Mesendoderm (in vitro differentiated cells): ENCODE results near the gene DIP2A.

Source experiments
- DNase-seq: peaks from one replicate; pipeline ENCODE4 v3.0.0; 2013
- H2AK5ac ChIP-seq: 2 replicates; pipeline ENCODE4 v1.6.1; 2013; ENCODE audit warnings: low read length, inconsistent platforms
- H2BK120ac ChIP-seq: 2 replicates; pipeline ENCODE4 v1.6.1; 2013; ENCODE audit warnings: low read depth, mild to moderate bottlenecking, low read length, moderate library complexity, mixed read lengths
- H2BK15ac ChIP-seq: replicated peaks from 2 replicates; pipeline ENCODE4 v1.6.1; 2013; ENCODE audit warnings: low read depth, mild to moderate bottlenecking, moderate library complexity
- H2BK5ac ChIP-seq: 2 replicates; pipeline ENCODE4 v1.6.1; 2013; ENCODE audit warnings: low read length, inconsistent platforms
- H3K18ac ChIP-seq: 2 replicates; pipeline ENCODE4 v1.6.1; 2013; ENCODE audit warnings: mild to moderate bottlenecking, low read length, mixed read lengths
- H3K23ac ChIP-seq: one replicate; pipeline ENCODE4 v1.6.1; 2013; ENCODE audit warnings: low read length
- H3K27ac ChIP-seq: 2 replicates; pipeline ENCODE4 v1.5.1; 2013; ENCODE audit warnings: low read depth, mild to moderate bottlenecking, inconsistent platforms, low read length, moderate library complexity
- H3K27me3 ChIP-seq: 2 replicates; pipeline ENCODE4 v1.6.1; 2013; ENCODE audit warnings: low read length, control low read depth, mild to moderate bottlenecking, inconsistent platforms; ENCODE audit not compliant: insufficient read depth, poor library complexity
- H3K36me3 ChIP-seq: 2 replicates; pipeline ENCODE4 v1.6.1; 2013; ENCODE audit warnings: low read length, inconsistent platforms; ENCODE audit not compliant: control insufficient read depth, insufficient read depth
- H3K4ac ChIP-seq: one replicate; pipeline ENCODE4 v1.6.1; 2013; ENCODE audit warnings: low read depth, mild to moderate bottlenecking, low read length, moderate library complexity
- H3K4me1 ChIP-seq: 2 replicates; pipeline ENCODE4 v1.6.1; 2013; ENCODE audit warnings: low read depth, low read length, inconsistent platforms; ENCODE audit not compliant: control insufficient read depth
- H3K4me2 ChIP-seq: 2 replicates; pipeline ENCODE4 v1.6.1; 2013; ENCODE audit warnings: low read length
- H3K4me3 ChIP-seq: 2 replicates; pipeline ENCODE4 v1.5.1; 2013; ENCODE audit warnings: mild to moderate bottlenecking, low read length
- H3K56ac ChIP-seq: one replicate; pipeline ENCODE4 v1.6.1; 2013; ENCODE audit warnings: low read length
- H3K79me1 ChIP-seq: 2 replicates; pipeline ENCODE4 v1.6.1; 2013; ENCODE audit warnings: low read length, inconsistent platforms
- H3K79me2 ChIP-seq: 2 replicates; pipeline ENCODE4 v1.6.1; 2013; ENCODE audit warnings: mild to moderate bottlenecking, low read length; ENCODE audit not compliant: control insufficient read depth, insufficient read depth
- H3K9ac ChIP-seq: 2 replicates; pipeline ENCODE4 v1.6.1; 2013; ENCODE audit warnings: low read length, inconsistent platforms
- H4K5ac ChIP-seq: one replicate; pipeline ENCODE4 v1.6.1; 2013; ENCODE audit warnings: low read length
- H4K8ac ChIP-seq: one replicate; pipeline ENCODE4 v1.6.1; 2013; ENCODE audit warnings: low read depth, mild to moderate bottlenecking, control low read depth, low read length, moderate library complexity
- whole genome bisulfite sequencing: extraction: QIAGEN DNeasy Blood & Tissue Kit; methylation state at CpG from one replicate; pipeline ENCODE4 v1.1.7; 2013; ENCODE audit warnings: low lambda C conversion rate, missing lambda C conversion rate; ENCODE audit not compliant: insufficient coverage; ENCODE audit errors: extremely low coverage; 5-methylcytosine and 5-hydroxymethylcytosine counted together

The DIP2A gene

GRCh38 chr21:46509741-46510502, 51.2 kb downstream of the DIP2A start:
- H3K79me2 ChIP-seq = no peaks in the 10 kb centered on the region
- H3K27me3 ChIP-seq = no peaks in the 10 kb centered on the region
- no peak overlapping the region for H3K56ac ChIP-seq
- H3K27ac ChIP-seq = no peak overlapping the region
- no peak overlapping the region for H2BK15ac ChIP-seq
- no peak overlapping the region for H3K18ac ChIP-seq
- no peak overlapping the region for H3K23ac ChIP-seq
- no peaks in the 10 kb centered on the region for H3K4me1 ChIP-seq
- no peak overlapping the region for H2BK120ac ChIP-seq
- peaks cover 3% of the 10 kb centered on the region for H3K36me3 ChIP-seq
- H2BK5ac ChIP-seq = no peak overlapping the region
- no peak for DNase-seq
- H3K9ac ChIP-seq = no peak overlapping the region
- no peak overlapping the region for H3K4me3 ChIP-seq
- no peaks in the 10 kb centered on the region for H3K79me1 ChIP-seq
- H2AK5ac ChIP-seq = no peak overlapping the region
- no CpG with 5 or more reads among the region's 11 CpGs for WGBS
- H3K4me2 ChIP-seq = no peak overlapping the region
- H4K8ac ChIP-seq = no peak overlapping the region
- H3K4ac ChIP-seq = no peak overlapping the region
- no peak overlapping the region for H4K5ac ChIP-seq

- Histone ChIP-seq H3K79me1 (no peaks in the 10 kb centered on the region), H3K27me3 (no peaks in the 10 kb centered on the region), H3K23ac (no peak overlapping the region), H2BK120ac (no peak overlapping the region), H2BK5ac (no peak overlapping the region), H3K4me2 (no peak overlapping the region), H2AK5ac (no peak overlapping the region), H3K18ac (no peak overlapping the region), H3K4ac (no peak overlapping the region), H3K4me1 (no peaks in the 10 kb centered on the region), H3K4me3 (no peak overlapping the region), H3K9ac (no peak overlapping the region), H2BK15ac (no peak overlapping the region), H3K27ac (no peak overlapping the region), H3K56ac (no peak overlapping the region), H4K8ac (no peak overlapping the region), H3K36me3 (peaks cover 2% of the 10 kb centered on the region), H4K5ac (no peak overlapping the region), H3K79me2 (no peaks in the 10 kb centered on the region)
- DNase-seq = no peak
- no CpG with 5 or more reads among the region's 2 CpGs for WGBS
Measured at GRCh38 chr21:46515109-46515508, 56.4 kb downstream of the DIP2A start.

- H4K5ac ChIP-seq = no peak overlapping the region
- no peak overlapping the region for H2BK5ac ChIP-seq
- H3K9ac ChIP-seq = no peak overlapping the region
- no peak overlapping the region for H2BK120ac ChIP-seq
- WGBS = no CpG with 5 or more reads among the region's 2 CpGs
- no peak overlapping the region for H4K8ac ChIP-seq
- no peaks in the 10 kb centered on the region for H3K79me1 ChIP-seq
- no peak overlapping the region for H2AK5ac ChIP-seq
- H3K27me3 ChIP-seq = no peaks in the 10 kb centered on the region
- H3K18ac ChIP-seq = no peak overlapping the region
- peaks cover 2% of the 10 kb centered on the region for H3K36me3 ChIP-seq
- no peaks in the 10 kb centered on the region for H3K4me1 ChIP-seq
- no peak overlapping the region for H3K27ac ChIP-seq
- H3K4me3 ChIP-seq = no peak overlapping the region
- H2BK15ac ChIP-seq = no peak overlapping the region
- H3K79me2 ChIP-seq = no peaks in the 10 kb centered on the region
- H3K23ac ChIP-seq = no peak overlapping the region
- H3K4me2 ChIP-seq = no peak overlapping the region
- H3K56ac ChIP-seq = no peak overlapping the region
- no peak for DNase-seq
- H3K4ac ChIP-seq = no peak overlapping the region
Measured at GRCh38 chr21:46516068-46516467, 57.4 kb downstream of the DIP2A start.

GRCh38 chr21:46517361-46517760, 58.7 kb downstream of the DIP2A start:
- Histone ChIP-seq H2AK5ac (no peak overlapping the region), H3K4ac (no peak overlapping the region), H3K4me1 (no peaks in the 10 kb centered on the region), H3K9ac (no peak overlapping the region), H3K27me3 (no peaks in the 10 kb centered on the region), H3K56ac (no peak overlapping the region), H2BK15ac (no peak overlapping the region), H2BK5ac (no peak overlapping the region), H3K27ac (no peak overlapping the region), H3K4me3 (no peak overlapping the region), H3K79me2 (no peaks in the 10 kb centered on the region), H4K5ac (no peak overlapping the region), H3K23ac (no peak overlapping the region), H2BK120ac (no peak overlapping the region), H4K8ac (no peak overlapping the region), H3K79me1 (no peaks in the 10 kb centered on the region), H3K4me2 (no peak overlapping the region), H3K18ac (no peak overlapping the region), H3K36me3 (no peaks in the 10 kb centered on the region)
- WGBS = no CpG with 5 or more reads among the region's 6 CpGs
- DNase-seq = no peak

- Histone ChIP-seq H3K79me1 (no peaks in the 10 kb centered on the region), H2BK120ac (no peak overlapping the region), H3K79me2 (no peaks in the 10 kb centered on the region), H2BK5ac (no peak overlapping the region), H3K18ac (no peak overlapping the region), H3K9ac (no peak overlapping the region), H3K56ac (no peak overlapping the region), H3K4me3 (no peak overlapping the region), H3K23ac (no peak overlapping the region), H3K4ac (no peak overlapping the region), H2BK15ac (no peak overlapping the region), H4K5ac (no peak overlapping the region), H3K36me3 (no peaks in the 10 kb centered on the region), H2AK5ac (no peak overlapping the region), H4K8ac (no peak overlapping the region), H3K4me1 (no peaks in the 10 kb centered on the region), H3K4me2 (no peak overlapping the region), H3K27me3 (no peaks in the 10 kb centered on the region), H3K27ac (no peak overlapping the region)
- no CpG with 5 or more reads among the region's 4 CpGs for WGBS
- peak; percentile 18 for DNase-seq
Measured at GRCh38 chr21:46518983-46519583, 60.4 kb downstream of the DIP2A start.
